ENCODE data around the gene IGLL5. TPM values are rescaled to one million over a fixed set of nuclear protein-coding genes. Genes with fewer than 3 reads are reported as not detected.

Gene IGLL5
- total RNA-seq, 4 donors from 2014 or later: 0.90 to 7.4 (median 2.7) TPM; not detected in 1

GRCh38 chr22:22933807-22934542 lies 46.4 kb downstream of the IGLL5 start:
- H3K9me3 ChIP-seq: no peaks in the 10 kb centered on the region
- no peak for DNase-seq
- H3K4me1 ChIP-seq: no peaks in the 10 kb centered on the region
- intact Hi-C loops (cut with DNase I; ENCODE audit: low total_unique reads): no loop called here
- H3K36me3 ChIP-seq: no peaks in the 10 kb centered on the region
- H3K4me3 ChIP-seq: no peak overlapping the region
- TF ChIP-seq, protein P1, sequence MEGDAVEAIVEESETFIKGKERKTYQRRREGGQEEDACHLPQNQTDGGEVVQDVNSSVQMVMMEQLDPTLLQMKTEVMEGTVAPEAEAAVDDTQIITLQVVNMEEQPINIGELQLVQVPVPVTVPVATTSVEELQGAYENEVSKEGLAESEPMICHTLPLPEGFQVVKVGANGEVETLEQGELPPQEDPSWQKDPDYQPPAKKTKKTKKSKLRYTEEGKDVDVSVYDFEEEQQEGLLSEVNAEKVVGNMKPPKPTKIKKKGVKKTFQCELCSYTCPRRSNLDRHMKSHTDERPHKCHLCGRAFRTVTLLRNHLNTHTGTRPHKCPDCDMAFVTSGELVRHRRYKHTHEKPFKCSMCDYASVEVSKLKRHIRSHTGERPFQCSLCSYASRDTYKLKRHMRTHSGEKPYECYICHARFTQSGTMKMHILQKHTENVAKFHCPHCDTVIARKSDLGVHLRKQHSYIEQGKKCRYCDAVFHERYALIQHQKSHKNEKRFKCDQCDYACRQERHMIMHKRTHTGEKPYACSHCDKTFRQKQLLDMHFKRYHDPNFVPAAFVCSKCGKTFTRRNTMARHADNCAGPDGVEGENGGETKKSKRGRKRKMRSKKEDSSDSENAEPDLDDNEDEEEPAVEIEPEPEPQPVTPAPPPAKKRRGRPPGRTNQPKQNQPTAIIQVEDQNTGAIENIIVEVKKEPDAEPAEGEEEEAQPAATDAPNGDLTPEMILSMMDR (IDR thresholded peaks at IDR 0.05): no peak
- no peak for TF ChIP-seq POLR2A (IDR thresholded peaks at IDR 0.05)
- no peak overlapping the region for H3K27ac ChIP-seq
- H3K27me3 ChIP-seq: no peaks in the 10 kb centered on the region

DNA sequence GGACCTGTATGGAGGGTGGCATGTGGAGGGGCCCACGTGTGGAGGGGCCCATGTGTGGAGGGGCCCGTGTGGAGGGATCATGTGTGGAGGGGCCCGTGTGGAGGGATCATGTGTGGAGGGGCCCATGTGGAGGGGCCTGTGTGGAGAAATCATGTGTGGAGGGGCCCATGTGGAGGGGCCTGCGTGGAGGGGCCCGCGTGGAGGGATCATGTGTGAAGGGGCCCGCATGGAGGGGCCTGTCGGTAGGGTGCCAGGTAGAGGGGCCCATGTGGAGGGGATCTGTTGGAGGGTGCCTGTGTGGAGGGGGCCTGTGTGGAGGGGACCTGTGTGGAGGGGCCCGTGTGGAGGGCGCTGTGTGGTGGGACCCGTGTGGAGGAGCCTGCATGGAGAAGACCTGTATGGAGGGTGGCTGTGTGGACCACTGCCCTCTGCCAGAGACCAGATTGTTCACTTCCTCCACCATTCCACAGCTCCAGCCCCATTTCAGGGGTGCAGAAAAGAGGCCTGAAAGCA lies 47.0 kb downstream of the IGLL5 start:
- Histone ChIP-seq H3K27ac (no peak overlapping the region), H3K4me1 (no peaks in the 10 kb centered on the region), H3K4me3 (no peak overlapping the region), H3K27me3 (no peaks in the 10 kb centered on the region), H3K36me3 (no peaks in the 10 kb centered on the region), H3K9me3 (no peaks in the 10 kb centered on the region)
- intact Hi-C loops (cut with DNase I; ENCODE audit: low total_unique reads): no loop called here
- no peak for DNase-seq
- TF ChIP-seq, protein P1 (IDR thresholded peaks at IDR 0.05): no peak
- TF ChIP-seq POLR2A (IDR thresholded peaks at IDR 0.05): no peak

- Histone ChIP-seq H3K9me3 (no peaks in the 10 kb centered on the region), H3K27ac (no peak overlapping the region), H3K4me3 (no peak overlapping the region), H3K4me1 (no peaks in the 10 kb centered on the region), H3K27me3 (no peaks in the 10 kb centered on the region), H3K36me3 (no peaks in the 10 kb centered on the region)
- TF ChIP-seq POLR2A (IDR thresholded peaks at IDR 0.05): no peak
- TF ChIP-seq, protein P1 (IDR thresholded peaks at IDR 0.05): no peak
- DNase-seq: no peak
- intact Hi-C loops (cut with DNase I; ENCODE audit: low total_unique reads): no loop called here
These were observed 47.5 kb downstream of the IGLL5 start for GRCh38 chr22:22935056-22935545.

DNA sequence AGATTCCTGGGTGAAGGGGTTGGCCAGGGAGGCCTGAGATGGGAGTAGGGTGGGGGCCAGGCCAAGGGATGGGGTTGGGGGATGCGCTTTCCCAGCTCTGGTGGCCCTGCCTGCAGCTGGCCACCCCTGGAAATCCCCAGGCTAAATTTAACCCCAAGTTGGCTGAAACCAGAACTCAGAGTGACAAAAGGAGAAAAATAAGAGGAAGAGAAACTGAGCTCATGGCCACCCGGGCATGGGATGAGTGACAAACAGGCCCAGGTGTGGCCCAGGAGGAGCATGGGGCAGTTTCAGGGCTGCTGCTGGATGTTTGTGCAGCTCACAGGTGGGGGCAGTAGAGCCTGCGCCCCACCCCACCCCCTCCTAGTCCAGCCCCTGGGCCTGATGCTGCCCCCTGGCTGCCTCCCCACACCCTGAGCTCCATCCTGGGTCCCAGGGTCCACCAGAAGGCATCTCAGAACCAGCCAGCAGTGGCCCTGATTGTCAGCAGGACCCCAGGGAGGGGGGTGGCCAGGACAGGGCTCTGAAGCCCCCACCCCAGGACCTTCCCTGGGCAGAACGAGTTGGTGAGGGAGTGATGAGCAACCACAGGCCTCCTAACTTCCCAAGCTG lies 48.0 kb downstream of the IGLL5 start:
- Histone ChIP-seq H3K4me3 (no peak overlapping the region), H3K9me3 (no peaks in the 10 kb centered on the region), H3K27ac (no peak overlapping the region), H3K36me3 (no peaks in the 10 kb centered on the region), H3K27me3 (no peaks in the 10 kb centered on the region), H3K4me1 (no peaks in the 10 kb centered on the region)
- intact Hi-C loops (cut with DNase I; ENCODE audit: low total_unique reads): no loop called here
- TF ChIP-seq, protein P1 (IDR thresholded peaks at IDR 0.05): no peak
- TF ChIP-seq POLR2A (IDR thresholded peaks at IDR 0.05): no peak
- DNase-seq: no peak

All from uterus (tissue), 4 donors.